ENCODE data around the gene PGA5.
A peak's percentile ranks its signal among the peaks of the same experiment; 100 is the strongest.

The PGA5 gene

DNA sequence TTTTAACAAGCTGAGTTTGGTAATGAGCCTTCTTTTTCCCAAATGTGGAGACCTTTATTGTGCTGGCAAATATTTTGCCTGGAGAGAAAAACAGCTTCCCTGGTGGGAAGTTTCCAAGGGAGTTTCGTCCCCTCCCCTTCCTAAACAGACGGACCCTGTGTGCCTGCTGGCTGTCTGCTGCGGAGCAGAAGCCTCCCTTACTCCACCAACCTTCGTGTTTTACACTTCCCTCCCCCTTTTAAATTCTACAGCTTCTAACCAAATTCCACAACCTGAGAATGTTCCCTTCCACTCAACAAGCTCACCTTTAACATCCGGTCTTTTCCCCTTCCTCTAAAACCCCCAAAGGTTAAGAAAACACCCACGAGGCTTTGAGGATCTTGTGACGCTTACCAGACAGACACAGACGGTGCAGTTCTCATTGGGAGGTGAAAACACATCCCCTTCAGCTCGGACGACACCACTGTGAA, 37.1 kb downstream of the PGA5 start:
- Histone ChIP-seq H3K27ac (ENCODE audit: low read depth in 2 of 2, low read length in 2 of 2) (no peak overlapping the region), H3K4me1 (ENCODE audit: control insufficient read depth in 2 of 2, insufficient read depth in 2 of 2, low read length in 2 of 2) (peaks cover 3 to 6% of the 10 kb centered on the region in 2 donors), H3K4me3 (ENCODE audit: low read length in 2 of 2) (no peak overlapping the region), H3K9me3 (ENCODE audit: control insufficient read depth in 2 of 2, low read length in 2 of 2) (no peaks in the 10 kb centered on the region), H3K36me3 (ENCODE audit: control insufficient read depth in 2 of 2, insufficient read depth in 2 of 2, low read length in 2 of 2) (no peaks in the 10 kb centered on the region), H3K27me3 (ENCODE audit: control insufficient read depth in 2 of 2, insufficient read depth in 2 of 2, low read length in 2 of 2) (peaks cover 2 to 5% of the 10 kb centered on the region in 2 donors), H3K9ac (ENCODE audit: low read depth in 1 of 2, low read length in 2 of 2) (no peak overlapping the region)

DNA sequence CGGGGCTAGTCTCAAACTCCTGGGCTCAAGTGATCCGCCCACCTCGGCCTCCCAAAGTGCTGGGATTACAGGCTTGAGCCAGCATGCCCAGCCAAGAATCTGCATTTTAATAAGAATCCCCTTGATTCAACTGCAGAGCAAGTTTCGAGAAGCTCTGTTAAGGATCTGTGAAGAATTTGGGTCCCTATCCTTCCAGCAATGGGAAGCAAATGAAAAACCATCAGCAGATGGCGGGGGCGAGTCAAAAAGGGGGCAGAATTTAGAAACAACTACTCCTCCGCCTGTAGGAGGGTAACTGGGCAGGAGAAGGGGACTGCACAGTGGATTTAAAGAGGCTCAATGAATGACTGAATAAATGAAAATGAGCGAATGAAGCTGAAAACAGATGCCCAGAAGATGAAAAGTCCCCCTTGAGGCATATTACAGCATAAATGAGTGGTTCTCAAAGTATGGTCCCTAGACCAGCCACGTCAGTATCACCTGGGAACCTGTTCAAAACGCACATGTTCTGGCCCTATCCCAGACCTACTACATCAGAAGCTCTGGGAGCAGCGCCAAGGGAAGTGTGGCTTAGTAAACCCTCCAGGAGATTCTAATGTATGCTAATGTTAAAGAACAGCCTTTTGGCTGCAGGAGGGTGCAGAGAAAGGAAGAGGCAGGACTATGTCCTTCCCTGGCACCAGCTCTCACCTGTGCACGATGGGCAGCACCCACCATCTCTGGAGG, 39.1 kb downstream of the PGA5 start:
- H3K9ac ChIP-seq (ENCODE audit: low read depth in 1 of 2, low read length in 2 of 2), result no peak overlapping the region
- H3K27ac ChIP-seq (ENCODE audit: low read depth in 2 of 2, low read length in 2 of 2), result no peak overlapping the region
- peaks cover 3 to 4% of the 10 kb centered on the region in 2 donors for H3K4me1 ChIP-seq (ENCODE audit: control insufficient read depth in 2 of 2, insufficient read depth in 2 of 2, low read length in 2 of 2)
- H3K27me3 ChIP-seq (ENCODE audit: control insufficient read depth in 2 of 2, insufficient read depth in 2 of 2, low read length in 2 of 2), result peaks cover 2 to 5% of the 10 kb centered on the region in 2 donors
- H3K36me3 ChIP-seq (ENCODE audit: control insufficient read depth in 2 of 2, insufficient read depth in 2 of 2, low read length in 2 of 2), result no peaks in the 10 kb centered on the region
- no peak overlapping the region for H3K4me3 ChIP-seq (ENCODE audit: low read length in 2 of 2)
- H3K9me3 ChIP-seq (ENCODE audit: control insufficient read depth in 2 of 2, low read length in 2 of 2), result no peaks in the 10 kb centered on the region

DNA sequence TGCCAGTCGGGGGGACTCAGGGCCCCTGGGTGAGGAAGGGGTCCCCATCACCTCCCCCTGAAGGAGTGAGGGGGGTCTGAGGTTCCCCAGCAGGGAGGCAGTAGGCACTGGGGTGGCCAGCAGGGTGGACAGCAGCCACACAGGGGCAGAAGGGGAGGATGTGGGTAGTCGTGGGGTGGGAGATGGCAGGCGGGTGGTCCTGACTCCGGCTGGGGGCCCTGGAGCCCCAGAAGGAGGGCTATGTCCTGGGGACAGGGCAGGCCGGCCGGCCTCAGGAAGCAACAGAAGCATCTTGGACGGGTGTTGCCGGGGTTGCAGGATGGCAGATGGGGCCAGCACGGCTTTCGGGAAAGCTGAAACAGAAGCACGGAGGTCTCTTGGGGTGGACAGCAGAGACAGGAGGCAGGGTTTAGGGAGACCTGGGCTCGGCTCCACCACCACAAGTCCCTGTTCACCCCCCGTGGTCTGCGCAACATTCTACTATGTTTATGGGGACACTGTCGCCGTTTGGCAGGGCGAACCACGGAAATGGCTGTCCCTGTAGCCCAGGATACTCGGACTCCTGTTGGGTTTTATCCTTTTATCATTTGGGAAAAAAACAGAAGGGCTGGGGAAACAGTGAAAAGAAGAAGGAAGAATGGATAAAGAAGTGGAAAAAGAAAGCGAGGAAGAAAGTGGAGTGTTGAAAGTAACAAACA, 40.1 kb downstream of the PGA5 start:
- Histone ChIP-seq H3K9me3 (ENCODE audit: control insufficient read depth in 2 of 2, low read length in 2 of 2) (no peaks in the 10 kb centered on the region), H3K27me3 (ENCODE audit: control insufficient read depth in 2 of 2, insufficient read depth in 2 of 2, low read length in 2 of 2) (peaks cover 2 to 5% of the 10 kb centered on the region in 2 donors), H3K36me3 (ENCODE audit: control insufficient read depth in 2 of 2, insufficient read depth in 2 of 2, low read length in 2 of 2) (no peaks in the 10 kb centered on the region), H3K4me1 (ENCODE audit: control insufficient read depth in 2 of 2, insufficient read depth in 2 of 2, low read length in 2 of 2) (peaks cover 3 to 4% of the 10 kb centered on the region in 2 donors), H3K4me3 (ENCODE audit: low read length in 2 of 2) (peak overlapping the region; percentile 54 to 63), H3K27ac (ENCODE audit: low read depth in 2 of 2, low read length in 2 of 2) (no peak overlapping the region), H3K9ac (ENCODE audit: low read depth in 1 of 2, low read length in 2 of 2) (no peak overlapping the region)

DNA sequence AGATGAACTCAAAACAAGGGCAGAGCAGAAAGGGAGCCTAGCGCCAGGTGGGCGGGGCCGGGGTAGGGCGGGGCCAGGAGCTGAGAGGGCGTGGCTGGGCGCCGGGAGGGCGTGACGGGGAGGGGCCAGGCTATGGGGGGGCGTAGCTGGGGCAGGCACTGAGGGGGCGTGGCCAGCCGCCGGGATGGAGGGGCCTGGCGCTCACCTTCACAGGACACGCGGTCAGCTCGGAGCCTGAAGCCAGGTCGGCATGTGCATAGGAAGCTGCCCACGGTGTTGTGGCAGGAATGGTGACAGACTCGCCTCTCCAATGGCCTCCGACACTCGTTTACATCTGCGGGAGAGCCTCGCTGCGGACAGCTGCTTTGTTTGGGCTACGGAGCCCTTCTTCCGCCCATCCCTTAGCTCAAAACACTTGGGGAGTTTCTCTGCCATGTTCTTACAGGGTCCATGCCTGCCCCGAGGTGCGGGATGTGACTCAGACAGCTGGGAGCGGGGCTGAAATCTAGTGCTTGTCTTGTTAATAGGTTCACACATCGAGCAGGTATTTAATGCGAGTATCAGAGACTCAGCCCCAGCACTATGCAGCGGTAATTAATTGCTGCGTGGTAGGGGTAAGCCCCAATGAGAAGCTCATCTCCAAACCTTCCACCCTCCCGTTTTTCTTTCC, 40.7 kb downstream of the PGA5 start:
- no peak overlapping the region for H3K27ac ChIP-seq (ENCODE audit: low read depth in 2 of 2, low read length in 2 of 2)
- H3K9ac ChIP-seq (ENCODE audit: low read depth in 1 of 2, low read length in 2 of 2), result no peak overlapping the region
- H3K4me1 ChIP-seq (ENCODE audit: control insufficient read depth in 2 of 2, insufficient read depth in 2 of 2, low read length in 2 of 2), result peaks cover 3 to 4% of the 10 kb centered on the region in 2 donors
- no peaks in the 10 kb centered on the region for H3K9me3 ChIP-seq (ENCODE audit: control insufficient read depth in 2 of 2, low read length in 2 of 2)
- H3K4me3 ChIP-seq (ENCODE audit: low read length in 2 of 2), result peak overlapping the region; percentile 54 to 63
- H3K27me3 ChIP-seq (ENCODE audit: control insufficient read depth in 2 of 2, insufficient read depth in 2 of 2, low read length in 2 of 2), result peaks cover 2 to 5% of the 10 kb centered on the region in 2 donors
- no peaks in the 10 kb centered on the region for H3K36me3 ChIP-seq (ENCODE audit: control insufficient read depth in 2 of 2, insufficient read depth in 2 of 2, low read length in 2 of 2)

DNA sequence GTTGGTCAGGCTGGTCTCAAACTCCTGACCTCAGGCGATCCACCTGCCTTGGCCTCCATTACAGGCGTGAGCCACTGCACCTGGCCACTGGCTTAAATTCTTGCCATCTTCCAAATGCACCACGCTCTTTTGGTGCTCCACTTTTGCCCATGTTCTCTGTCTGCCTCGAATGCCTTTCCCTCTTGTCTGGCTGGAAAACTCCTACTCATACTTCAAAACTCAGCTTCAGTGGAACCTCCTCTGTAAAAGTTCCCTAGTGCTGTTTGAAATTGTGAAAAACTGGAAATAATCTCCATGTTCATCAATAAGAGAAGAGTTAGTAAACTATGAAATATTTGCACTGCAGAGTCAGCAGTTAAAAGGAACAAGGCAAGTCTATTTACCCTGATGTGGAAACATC, 42.6 kb downstream of the PGA5 start:
- H3K27ac ChIP-seq (ENCODE audit: low read depth in 2 of 2, low read length in 2 of 2), result no peak overlapping the region
- no peak overlapping the region for H3K4me3 ChIP-seq (ENCODE audit: low read length in 2 of 2)
- peaks cover 2 to 5% of the 10 kb centered on the region in 2 donors for H3K27me3 ChIP-seq (ENCODE audit: control insufficient read depth in 2 of 2, insufficient read depth in 2 of 2, low read length in 2 of 2)
- no peak overlapping the region for H3K9ac ChIP-seq (ENCODE audit: low read depth in 1 of 2, low read length in 2 of 2)
- no peaks in the 10 kb centered on the region for H3K36me3 ChIP-seq (ENCODE audit: control insufficient read depth in 2 of 2, insufficient read depth in 2 of 2, low read length in 2 of 2)
- H3K9me3 ChIP-seq (ENCODE audit: control insufficient read depth in 2 of 2, low read length in 2 of 2), result no peaks in the 10 kb centered on the region
- peaks cover 3 to 4% of the 10 kb centered on the region in 2 donors for H3K4me1 ChIP-seq (ENCODE audit: control insufficient read depth in 2 of 2, insufficient read depth in 2 of 2, low read length in 2 of 2)

DNA sequence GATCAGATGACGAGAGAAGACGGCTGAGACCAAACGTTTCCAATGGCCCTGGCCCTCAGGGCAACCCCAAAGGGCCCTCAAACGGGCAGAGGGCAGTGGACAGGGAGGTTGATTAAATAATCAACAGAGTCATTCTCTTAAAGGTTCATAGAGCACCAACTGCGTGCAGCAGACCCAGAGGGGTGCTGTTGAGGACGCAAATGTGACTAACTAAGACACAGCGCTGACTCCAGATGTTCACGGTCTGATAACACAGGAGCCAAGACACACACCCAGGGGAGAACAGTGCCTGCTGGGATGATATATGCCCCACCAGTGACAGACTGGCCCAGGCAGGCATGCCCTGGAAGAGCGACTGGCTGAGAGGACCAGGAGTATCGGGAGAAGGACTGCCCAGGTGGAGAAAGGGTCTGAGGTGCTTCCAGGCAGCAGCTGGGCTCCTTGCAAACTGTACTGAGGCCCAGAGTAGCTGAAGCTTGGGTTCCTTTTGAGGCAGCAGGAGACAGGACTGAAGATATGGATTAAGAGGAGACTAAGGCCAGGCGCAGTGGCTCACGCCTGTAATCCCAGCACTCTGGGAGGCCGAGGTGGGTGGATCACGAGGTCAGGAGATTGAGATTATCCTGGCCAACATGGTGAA, 46.5 kb downstream of the PGA5 start:
- Histone ChIP-seq H3K4me1 (ENCODE audit: control insufficient read depth in 2 of 2, insufficient read depth in 2 of 2, low read length in 2 of 2) (no peaks in the 10 kb centered on the region), H3K27ac (ENCODE audit: low read depth in 2 of 2, low read length in 2 of 2) (no peak overlapping the region), H3K9me3 (ENCODE audit: control insufficient read depth in 2 of 2, low read length in 2 of 2) (no peaks in the 10 kb centered on the region), H3K9ac (ENCODE audit: low read depth in 1 of 2, low read length in 2 of 2) (no peak overlapping the region), H3K36me3 (ENCODE audit: control insufficient read depth in 2 of 2, insufficient read depth in 2 of 2, low read length in 2 of 2) (no peaks in the 10 kb centered on the region), H3K27me3 (ENCODE audit: control insufficient read depth in 2 of 2, insufficient read depth in 2 of 2, low read length in 2 of 2) (peaks cover 3 to 6% of the 10 kb centered on the region in 2 donors), H3K4me3 (ENCODE audit: low read length in 2 of 2) (no peak overlapping the region)

DNA sequence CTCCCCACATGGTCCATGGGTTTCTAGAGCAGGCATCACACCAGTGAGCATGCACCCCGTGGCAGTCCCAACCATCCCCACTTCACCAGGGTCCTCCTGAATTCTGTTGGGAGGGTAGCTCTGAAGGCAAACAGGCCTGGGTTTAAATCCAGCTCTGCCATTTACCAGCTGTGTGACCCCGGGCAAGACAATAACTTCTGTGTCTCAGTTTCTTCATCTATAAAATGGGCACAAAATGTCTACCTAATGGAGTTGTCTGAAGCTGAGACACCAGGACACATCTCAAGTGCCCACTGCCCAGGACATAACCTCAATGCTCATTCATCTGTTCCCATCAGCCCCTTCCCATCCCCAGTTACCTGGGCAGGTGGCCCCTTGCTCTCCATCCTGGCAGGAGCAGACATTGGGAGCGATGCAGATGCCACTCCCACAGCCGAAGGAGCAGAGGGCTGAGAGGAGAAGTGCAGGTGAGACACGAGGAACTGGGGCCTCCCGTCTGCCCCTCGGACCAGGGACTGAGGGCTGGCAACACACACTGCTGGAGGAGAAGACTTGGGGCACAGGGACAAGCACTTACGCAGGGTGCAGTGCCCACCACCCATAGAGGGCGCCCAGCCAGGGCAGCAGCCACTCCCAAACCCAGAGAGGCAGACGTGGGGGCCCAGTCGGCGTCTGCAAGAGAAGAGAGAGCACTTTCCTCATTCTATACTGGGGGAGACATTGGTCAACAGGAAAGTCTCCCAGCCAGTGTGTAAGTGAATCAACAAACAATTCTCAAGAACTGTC, 50.1 kb downstream of the PGA5 start:
- Histone ChIP-seq H3K4me1 (ENCODE audit: control insufficient read depth in 2 of 2, insufficient read depth in 2 of 2, low read length in 2 of 2) (peaks cover 5 to 16% of the 10 kb centered on the region in 2 donors), H3K9me3 (ENCODE audit: control insufficient read depth in 2 of 2, low read length in 2 of 2) (no peaks in the 10 kb centered on the region), H3K27ac (ENCODE audit: low read depth in 2 of 2, low read length in 2 of 2) (no peak overlapping the region), H3K27me3 (ENCODE audit: control insufficient read depth in 2 of 2, insufficient read depth in 2 of 2, low read length in 2 of 2) (peaks cover 12 to 13% of the 10 kb centered on the region in 2 donors), H3K4me3 (ENCODE audit: low read length in 2 of 2) (no peak overlapping the region), H3K9ac (ENCODE audit: low read depth in 1 of 2, low read length in 2 of 2) (no peak overlapping the region), H3K36me3 (ENCODE audit: control insufficient read depth in 2 of 2, insufficient read depth in 2 of 2, low read length in 2 of 2) (no peaks in the 10 kb centered on the region)

DNA sequence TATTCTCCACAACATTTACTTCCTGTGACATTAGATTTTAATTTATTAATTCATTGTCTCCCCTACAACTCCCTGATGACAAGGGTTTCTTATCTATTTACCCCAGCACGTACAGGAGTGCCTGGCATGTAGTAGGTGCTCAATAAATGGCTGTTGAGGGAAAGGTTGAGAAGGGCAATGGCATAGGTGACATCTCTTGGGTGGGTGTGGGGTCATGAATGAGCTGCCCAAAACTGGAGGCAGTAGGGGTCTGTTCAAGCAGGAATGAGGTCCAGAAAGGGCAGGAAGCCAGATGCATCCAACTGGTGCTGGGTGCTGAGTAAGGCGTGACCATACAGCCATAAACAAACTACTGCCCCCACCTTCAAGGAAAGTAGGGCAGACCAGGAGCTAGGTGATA, 51.4 kb downstream of the PGA5 start:
- Histone ChIP-seq H3K9me3 (ENCODE audit: control insufficient read depth in 2 of 2, low read length in 2 of 2) (no peaks in the 10 kb centered on the region), H3K36me3 (ENCODE audit: control insufficient read depth in 2 of 2, insufficient read depth in 2 of 2, low read length in 2 of 2) (no peaks in the 10 kb centered on the region), H3K27ac (ENCODE audit: low read depth in 2 of 2, low read length in 2 of 2) (no peak overlapping the region), H3K4me1 (ENCODE audit: control insufficient read depth in 2 of 2, insufficient read depth in 2 of 2, low read length in 2 of 2) (peaks cover 5 to 16% of the 10 kb centered on the region in 2 donors), H3K9ac (ENCODE audit: low read depth in 1 of 2, low read length in 2 of 2) (no peak overlapping the region), H3K4me3 (ENCODE audit: low read length in 2 of 2) (no peak overlapping the region), H3K27me3 (ENCODE audit: control insufficient read depth in 2 of 2, insufficient read depth in 2 of 2, low read length in 2 of 2) (peaks cover 12 to 13% of the 10 kb centered on the region in 2 donors)

DNA sequence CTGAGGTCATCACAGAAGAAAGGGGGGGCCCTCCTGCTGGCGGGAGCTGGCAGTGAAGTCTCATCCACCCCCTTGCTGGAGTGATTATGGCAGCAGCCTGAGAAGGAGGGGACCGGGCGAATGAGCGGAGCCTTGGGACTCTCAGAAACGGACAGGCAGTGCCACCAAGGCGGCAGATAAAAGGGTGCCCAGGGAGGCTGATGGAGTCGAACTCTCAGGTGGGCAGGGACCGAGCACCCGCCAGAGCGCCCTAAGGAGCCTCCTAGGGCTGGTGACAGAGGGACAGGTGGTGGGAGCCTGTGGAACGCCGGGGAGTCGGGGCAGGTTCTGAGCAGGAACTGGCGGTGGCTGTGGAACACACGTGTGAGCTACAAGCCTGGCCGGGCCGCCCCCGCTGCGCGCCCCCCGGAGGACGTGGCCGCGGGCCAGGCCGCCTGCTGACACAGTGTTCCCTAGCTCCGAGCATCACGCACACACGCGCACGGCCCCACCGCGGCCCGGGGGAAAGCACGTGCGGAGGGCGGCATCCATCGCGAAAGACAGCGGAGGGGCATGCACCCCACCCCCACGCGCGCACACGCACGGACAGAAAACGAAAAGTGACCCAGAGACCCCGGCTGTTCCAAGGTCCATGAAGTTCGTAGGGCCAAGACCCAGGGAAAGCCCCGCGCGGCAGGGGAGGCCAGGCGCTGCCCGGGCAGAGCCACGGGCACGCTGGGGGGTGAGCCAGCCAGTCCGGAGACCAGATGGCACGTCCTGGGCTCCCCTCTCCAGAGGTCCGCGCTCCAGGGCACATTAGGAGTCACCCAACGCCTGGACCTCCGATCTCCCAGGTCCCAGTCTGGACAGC, 53.1 kb downstream of the PGA5 start:
- Histone ChIP-seq H3K9ac (ENCODE audit: low read depth in 1 of 2, low read length in 2 of 2) (peak overlapping the region in 1 of 2 donors; percentile 40), H3K27ac (ENCODE audit: low read depth in 2 of 2, low read length in 2 of 2) (no peak overlapping the region), H3K4me3 (ENCODE audit: low read length in 2 of 2) (peak overlapping the region; percentile 61 to 62), H3K36me3 (ENCODE audit: control insufficient read depth in 2 of 2, insufficient read depth in 2 of 2, low read length in 2 of 2) (peaks cover 5 to 7% of the 10 kb centered on the region in 2 donors), H3K4me1 (ENCODE audit: control insufficient read depth in 2 of 2, insufficient read depth in 2 of 2, low read length in 2 of 2) (peaks cover 5 to 16% of the 10 kb centered on the region in 2 donors), H3K9me3 (ENCODE audit: control insufficient read depth in 2 of 2, low read length in 2 of 2) (no peaks in the 10 kb centered on the region), H3K27me3 (ENCODE audit: control insufficient read depth in 2 of 2, insufficient read depth in 2 of 2, low read length in 2 of 2) (peaks cover 12 to 13% of the 10 kb centered on the region in 2 donors)
